Retinal pigment epithelial cell (primary cell): ENCODE data around the gene HNRNPF.
"Not testable (repeated sequence)": the region's sequence is repeated elsewhere in the genome, so short reads cannot be mapped to it uniquely, and the experiment has no call there.

Experiments
- DNase-seq: peaks from one replicate; pipeline ENCODE4 v3.0.0-alpha.2; 2010; ENCODE audit warnings: low read depth
- H3K4me3 ChIP-seq: 2 replicates; pipeline ENCODE4 v1.5.1; 2011; ENCODE audit warnings: mild to moderate bottlenecking, low read length, control low read depth, moderate library complexity
- CTCF ChIP-seq: conservative IDR thresholded peaks from 2 replicates; pipeline ENCODE4 v1.5.1; 2011; ENCODE audit warnings: low read depth, low read length, control low read depth, inconsistent platforms

Gene HNRNPF

GRCh38 chr10:43342279-43343125 is 66.5 kb downstream of the HNRNPF start:
- DNase-seq: no peak
- H3K4me3 ChIP-seq: no peak overlapping the region
- no peak for TF ChIP-seq CTCF

GRCh38 chr10:43341450-43341849 is 67.5 kb downstream of the HNRNPF start:
- no peak for TF ChIP-seq CTCF
- H3K4me3 ChIP-seq: no peak overlapping the region
- DNase-seq: no peak

- no peak for TF ChIP-seq CTCF
- H3K4me3 ChIP-seq: no peak overlapping the region
- DNase-seq: no peak
Measured at GRCh38 chr10:43340619-43341018, 68.4 kb downstream of the HNRNPF start.

- TF ChIP-seq CTCF: no peak
Measured at GRCh38 chr10:43340101-43340500, 68.9 kb downstream of the HNRNPF start.

GRCh38 chr10:43339136-43339535 is 69.8 kb downstream of the HNRNPF start:
- TF ChIP-seq CTCF: no peak
- DNase-seq: no peak
- H3K4me3 ChIP-seq: no peak overlapping the region

More at GRCh38 chr10:43340101-43340500, 68.9 kb downstream of the HNRNPF start:
- H3K4me3 ChIP-seq: no peak overlapping the region
- DNase-seq: no peak

- DNase-seq: no peak
- no peak for TF ChIP-seq CTCF
- no peak overlapping the region for H3K4me3 ChIP-seq
Measured at GRCh38 chr10:43338117-43338516, 70.9 kb downstream of the HNRNPF start.

- not testable (repeated sequence) for DNase-seq, H3K4me3 ChIP-seq
Measured at GRCh38 chr10:43337536-43337935, 71.5 kb downstream of the HNRNPF start.
